NCI-H146 treated with DMSO at 0.1 percent for 48 hours (cell line): ENCODE results near the gene MPZL1.

Source experiments
- DNase-seq: peaks from one replicate; lab custom pipeline; 2025; ENCODE audit not compliant: unreplicated experiment; lab: John Stamatoyannopoulos, UW

The MPZL1 gene

GRCh38 chr1:167695147-167695546, 26.6 kb upstream of the MPZL1 start:
- DNase-seq, result no peak

- DNase-seq, result no peak
These were observed 25.8 kb upstream of the MPZL1 start for GRCh38 chr1:167695756-167696561.

GRCh38 chr1:167697667-167698141, 24.1 kb upstream of the MPZL1 start:
- no peak for DNase-seq

- no peak for DNase-seq
These were observed 23.5 kb upstream of the MPZL1 start for GRCh38 chr1:167698313-167698712.

GRCh38 chr1:167701510-167701909, 20.3 kb upstream of the MPZL1 start:
- no peak for DNase-seq

GRCh38 chr1:167703557-167703956, 18.2 kb upstream of the MPZL1 start:
- no peak for DNase-seq

- DNase-seq, result no peak
These were observed 17.1 kb upstream of the MPZL1 start for GRCh38 chr1:167704715-167705114.

GRCh38 chr1:167705250-167705649, 16.5 kb upstream of the MPZL1 start:
- DNase-seq, result no peak

GRCh38 chr1:167706363-167706762, 15.4 kb upstream of the MPZL1 start:
- no peak for DNase-seq

- DNase-seq, result no peak
These were observed 14.6 kb upstream of the MPZL1 start for GRCh38 chr1:167706931-167707877.

- DNase-seq, result no peak
These were observed 13.8 kb upstream of the MPZL1 start for GRCh38 chr1:167707942-167708341.

GRCh38 chr1:167708940-167709389, 12.8 kb upstream of the MPZL1 start:
- DNase-seq, result no peak

- no peak for DNase-seq
These were observed 10.9 kb upstream of the MPZL1 start for GRCh38 chr1:167710836-167711235.

- DNase-seq, result no peak
These were observed 10.0 kb upstream of the MPZL1 start for GRCh38 chr1:167711797-167712196.

GRCh38 chr1:167713330-167714081, 8.3 kb upstream of the MPZL1 start:
- peak; percentile 25 for DNase-seq

GRCh38 chr1:167714098-167714438, 7.7 kb upstream of the MPZL1 start:
- no peak for DNase-seq

- peak; percentile 78 for DNase-seq
These were observed 7.2 kb upstream of the MPZL1 start for GRCh38 chr1:167714439-167715156.

- DNase-seq, result peak; percentile 81
These were observed 6.4 kb upstream of the MPZL1 start for GRCh38 chr1:167715157-167715999.

GRCh38 chr1:167716000-167716271, 5.8 kb upstream of the MPZL1 start:
- no peak for DNase-seq

GRCh38 chr1:167717351-167717750, 4.4 kb upstream of the MPZL1 start:
- no peak for DNase-seq
